Osteocyte (in vitro differentiated cells): ENCODE results near the gene MED28. TPM values are rescaled to one million over a fixed set of nuclear protein-coding genes. Genes with fewer than 3 reads are reported as not detected.
A peak's percentile ranks its signal among the peaks of the same experiment; 100 is the strongest.

Experiments
- DNase-seq: peaks from one replicate; pipeline ENCODE4 v3.0.0; 2021; ENCODE audit warnings: mixed read lengths; ENCODE audit not compliant: unreplicated experiment; ENCODE audit errors: extremely low spot score
- H3K27ac Mint-ChIP-seq: one replicate; pipeline ENCODE4 v1.8.0; 2021; ENCODE audit warnings: mild to moderate bottlenecking, mixed read lengths; ENCODE audit not compliant: unreplicated experiment
- H3K27me3 Mint-ChIP-seq: one replicate; pipeline ENCODE4 v1.8.0; 2021; ENCODE audit warnings: mixed read lengths; ENCODE audit not compliant: unreplicated experiment
- H3K36me3 Mint-ChIP-seq: one replicate; pipeline ENCODE4 v1.8.0; 2021; ENCODE audit warnings: mixed read lengths; ENCODE audit not compliant: unreplicated experiment
- H3K4me1 Mint-ChIP-seq: one replicate; pipeline ENCODE4 v1.8.0; 2021; ENCODE audit warnings: mixed read lengths; ENCODE audit not compliant: unreplicated experiment
- H3K4me3 Mint-ChIP-seq: one replicate; pipeline ENCODE4 v1.8.0; 2021; ENCODE audit warnings: mild to moderate bottlenecking, moderate library complexity, mixed read lengths; ENCODE audit not compliant: unreplicated experiment
- H3K9me3 Mint-ChIP-seq: one replicate; pipeline ENCODE4 v1.8.0; 2021; ENCODE audit warnings: mixed read lengths; ENCODE audit not compliant: unreplicated experiment
- total RNA-seq: library from RNA; stranded (reverse); gene quantifications from 2 replicates; pipeline ENCODE4 v1.2.1, GENCODE V29; 2021
- TF ChIP-seq, protein P1 (sequence below): fragments of 200-600 bp; sonication (generic); IDR thresholded peaks from 2 replicates; pipeline ENCODE4 v1.5.0; 2021; ENCODE audit warnings: antibody characterized with exemption, mild to moderate bottlenecking, moderate library complexity

MED28 gene
- total RNA-seq, 1 donor from 2014 or later = 45.8 TPM

DNA sequence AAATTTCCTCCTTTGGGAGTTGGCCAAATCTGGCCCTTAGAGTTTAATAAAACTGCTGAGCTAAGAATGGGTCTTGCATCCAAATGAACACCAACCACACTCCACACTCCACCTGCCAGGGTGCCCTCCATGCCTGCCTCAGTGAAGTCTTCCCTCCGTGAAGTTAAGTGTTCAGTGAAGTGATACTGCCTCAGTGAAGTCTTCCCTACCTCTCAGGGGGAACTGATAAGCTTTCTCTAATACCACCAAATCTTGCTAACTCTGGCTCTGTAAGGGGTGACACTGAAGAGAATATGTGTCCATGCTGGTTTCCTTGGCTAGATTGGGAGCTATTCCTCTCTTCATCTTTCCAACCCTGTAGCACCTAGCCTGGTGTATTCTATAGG, 27.9 kb downstream of the MED28 start:
- Mint-ChIP-seq H3K36me3 (peaks cover 7% of the 10 kb centered on the region), H3K9me3 (peaks cover 14% of the 10 kb centered on the region), H3K4me1 (no peaks in the 10 kb centered on the region), H3K4me3 (no peak overlapping the region), H3K27ac (no peak overlapping the region), H3K27me3 (no peaks in the 10 kb centered on the region)
- DNase-seq = no peak
- TF ChIP-seq, protein P1, sequence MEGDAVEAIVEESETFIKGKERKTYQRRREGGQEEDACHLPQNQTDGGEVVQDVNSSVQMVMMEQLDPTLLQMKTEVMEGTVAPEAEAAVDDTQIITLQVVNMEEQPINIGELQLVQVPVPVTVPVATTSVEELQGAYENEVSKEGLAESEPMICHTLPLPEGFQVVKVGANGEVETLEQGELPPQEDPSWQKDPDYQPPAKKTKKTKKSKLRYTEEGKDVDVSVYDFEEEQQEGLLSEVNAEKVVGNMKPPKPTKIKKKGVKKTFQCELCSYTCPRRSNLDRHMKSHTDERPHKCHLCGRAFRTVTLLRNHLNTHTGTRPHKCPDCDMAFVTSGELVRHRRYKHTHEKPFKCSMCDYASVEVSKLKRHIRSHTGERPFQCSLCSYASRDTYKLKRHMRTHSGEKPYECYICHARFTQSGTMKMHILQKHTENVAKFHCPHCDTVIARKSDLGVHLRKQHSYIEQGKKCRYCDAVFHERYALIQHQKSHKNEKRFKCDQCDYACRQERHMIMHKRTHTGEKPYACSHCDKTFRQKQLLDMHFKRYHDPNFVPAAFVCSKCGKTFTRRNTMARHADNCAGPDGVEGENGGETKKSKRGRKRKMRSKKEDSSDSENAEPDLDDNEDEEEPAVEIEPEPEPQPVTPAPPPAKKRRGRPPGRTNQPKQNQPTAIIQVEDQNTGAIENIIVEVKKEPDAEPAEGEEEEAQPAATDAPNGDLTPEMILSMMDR = no peak

DNA sequence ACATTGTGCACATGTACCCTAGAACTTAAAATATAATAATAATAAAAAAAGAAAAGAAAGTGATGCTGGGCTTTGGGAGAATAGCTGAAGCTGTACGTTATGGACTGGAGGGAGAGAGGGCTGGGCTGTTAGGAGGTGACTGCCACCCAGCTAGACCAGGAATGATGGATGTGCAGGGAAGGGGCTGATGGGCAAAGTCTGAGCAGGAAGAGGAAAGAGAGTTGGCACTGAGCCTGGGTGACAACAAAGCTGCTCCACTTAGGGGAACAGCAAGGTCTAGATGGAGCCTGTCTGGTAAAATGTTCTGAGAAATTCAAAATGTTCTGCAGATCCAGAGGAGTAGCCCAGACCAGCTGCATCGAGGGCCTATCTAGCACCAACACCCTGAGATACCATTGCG, 32.3 kb downstream of the MED28 start:
- no peak overlapping the region for H3K4me3 Mint-ChIP-seq
- no peaks in the 10 kb centered on the region for H3K4me1 Mint-ChIP-seq
- H3K36me3 Mint-ChIP-seq = peaks cover 4% of the 10 kb centered on the region
- peaks cover 14% of the 10 kb centered on the region for H3K9me3 Mint-ChIP-seq
- TF ChIP-seq, protein P1 = no peak
- no peak for DNase-seq
- H3K27ac Mint-ChIP-seq = no peak overlapping the region
- H3K27me3 Mint-ChIP-seq = no peaks in the 10 kb centered on the region

DNA sequence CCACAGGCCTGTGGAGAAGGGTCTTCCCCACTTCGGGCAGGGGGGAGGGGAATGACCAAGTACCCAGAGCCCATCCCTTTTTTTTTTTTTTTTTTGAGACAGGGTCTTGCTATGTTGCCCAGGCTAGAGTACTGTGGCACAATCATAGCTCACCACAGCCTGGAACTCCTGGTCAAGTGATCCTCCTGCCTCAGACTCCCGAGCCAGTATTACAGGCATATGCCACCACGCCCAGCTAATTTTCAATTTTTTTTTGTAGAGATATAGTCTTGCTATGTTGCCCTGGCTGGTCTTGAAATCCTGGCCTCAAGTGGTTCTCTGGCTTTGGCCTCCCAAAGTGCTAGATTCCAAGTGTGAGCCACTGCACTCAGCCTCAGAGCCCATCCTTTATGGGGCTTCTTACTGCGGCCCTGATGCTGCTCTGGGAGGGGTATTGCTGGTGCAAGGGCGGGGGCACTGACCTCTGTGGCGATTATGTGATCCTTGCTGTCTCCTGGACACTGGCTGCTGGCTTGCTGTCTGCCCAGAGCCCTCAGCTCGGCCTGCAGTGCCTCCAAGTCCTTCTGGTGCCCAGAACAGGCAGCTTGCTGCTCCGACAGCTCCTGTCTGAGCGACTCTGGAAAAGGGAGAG, 32.9 kb downstream of the MED28 start:
- Mint-ChIP-seq H3K9me3 (peaks cover 14% of the 10 kb centered on the region), H3K4me3 (no peak overlapping the region), H3K27ac (no peak overlapping the region), H3K4me1 (no peaks in the 10 kb centered on the region), H3K27me3 (no peaks in the 10 kb centered on the region), H3K36me3 (peaks cover 4% of the 10 kb centered on the region)
- DNase-seq = no peak
- TF ChIP-seq, protein P1 = no peak

DNA sequence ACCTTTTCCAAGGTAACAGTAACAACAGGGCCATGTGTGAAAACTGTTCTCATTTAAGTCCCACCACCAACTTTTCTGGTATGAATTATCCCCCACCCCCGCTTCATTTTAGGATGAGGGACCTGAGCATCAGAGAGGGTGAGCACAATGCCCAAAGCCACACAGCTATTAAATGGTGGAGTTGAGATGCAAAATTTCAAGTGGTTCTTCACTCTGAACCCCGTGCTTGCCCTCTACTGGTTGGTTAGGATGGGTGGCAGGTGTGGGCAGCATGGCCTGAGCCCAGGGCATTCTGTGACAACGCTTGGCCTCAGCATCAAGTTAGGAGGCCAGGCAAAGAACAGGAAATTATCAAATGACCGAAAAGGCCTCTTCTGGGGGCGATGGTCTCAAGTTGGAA, 33.5 kb downstream of the MED28 start:
- Mint-ChIP-seq H3K9me3 (peaks cover 10% of the 10 kb centered on the region), H3K27ac (no peak overlapping the region), H3K4me3 (no peak overlapping the region), H3K4me1 (no peaks in the 10 kb centered on the region), H3K27me3 (no peaks in the 10 kb centered on the region), H3K36me3 (no peaks in the 10 kb centered on the region)
- DNase-seq = no peak
- TF ChIP-seq, protein P1 = no peak

DNA sequence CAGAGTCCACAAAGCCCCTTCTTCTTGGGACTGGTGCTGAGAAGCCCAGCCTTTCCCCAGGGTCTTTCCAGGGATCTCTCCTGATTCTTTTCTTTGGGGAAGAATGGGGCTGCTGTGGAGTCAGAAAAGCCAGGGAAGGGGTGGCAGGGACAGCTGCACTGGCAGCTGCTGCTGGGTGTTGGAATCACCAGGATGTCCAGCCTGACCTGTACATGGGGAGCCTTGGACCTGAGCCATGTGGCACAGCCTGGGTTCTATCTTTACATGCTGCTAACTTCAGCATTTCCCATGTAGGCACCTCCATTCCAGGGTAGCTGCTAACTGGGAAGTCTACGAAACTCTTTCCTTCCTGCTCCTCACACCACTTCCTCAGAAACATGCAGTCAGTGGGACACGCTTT, 36.0 kb downstream of the MED28 start:
- H3K36me3 Mint-ChIP-seq = no peaks in the 10 kb centered on the region
- H3K27me3 Mint-ChIP-seq = peaks cover under 1% of the 10 kb centered on the region
- TF ChIP-seq, protein P1 = no peak
- no peak overlapping the region for H3K4me3 Mint-ChIP-seq
- H3K4me1 Mint-ChIP-seq = no peaks in the 10 kb centered on the region
- no peaks in the 10 kb centered on the region for H3K9me3 Mint-ChIP-seq
- peak; percentile 42 for DNase-seq
- no peak overlapping the region for H3K27ac Mint-ChIP-seq
